Hepatic stellate cell (primary cell): ENCODE measurements around the gene LIMS2.
A peak's percentile ranks its signal among the peaks of the same experiment; 100 is the strongest.

ENCODE experiments used
- DNase-seq: peaks from one replicate; pipeline ENCODE4 v3.0.0; 2011; ENCODE audit warnings: low spot score

Gene LIMS2

GRCh38 chr2:127658641-127659407 lies 16.5 kb downstream of the LIMS2 start:
- no peak for DNase-seq

DNA sequence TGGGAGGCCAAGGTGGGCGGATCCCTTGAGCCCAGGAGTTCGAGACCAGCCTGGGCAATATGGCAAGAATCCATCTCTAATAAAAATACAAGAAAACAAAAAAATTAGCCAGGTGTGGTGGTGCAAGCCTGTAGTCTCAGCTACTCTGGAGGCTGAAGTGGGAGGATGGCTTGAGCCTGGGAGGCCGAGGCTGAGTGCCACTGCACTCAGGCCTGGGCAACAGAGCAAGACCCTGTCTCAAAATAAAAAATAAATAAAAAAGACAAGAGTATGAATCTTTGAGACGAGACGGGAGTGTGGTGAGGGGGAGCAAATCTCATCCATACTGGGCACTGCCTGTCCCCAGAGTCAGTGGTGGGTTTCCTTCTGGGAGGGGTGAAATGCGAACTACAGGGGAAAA lies 17.2 kb downstream of the LIMS2 start:
- no peak for DNase-seq

- no peak for DNase-seq
Observed at GRCh38 chr2:127657232-127657595, 18.1 kb downstream of the LIMS2 start.

GRCh38 chr2:127656569-127657231 lies 18.6 kb downstream of the LIMS2 start:
- DNase-seq, result no peak

GRCh38 chr2:127655209-127656073 lies 19.9 kb downstream of the LIMS2 start:
- DNase-seq, result no peak

GRCh38 chr2:127654838-127655175 lies 20.5 kb downstream of the LIMS2 start:
- DNase-seq, result no peak

DNA sequence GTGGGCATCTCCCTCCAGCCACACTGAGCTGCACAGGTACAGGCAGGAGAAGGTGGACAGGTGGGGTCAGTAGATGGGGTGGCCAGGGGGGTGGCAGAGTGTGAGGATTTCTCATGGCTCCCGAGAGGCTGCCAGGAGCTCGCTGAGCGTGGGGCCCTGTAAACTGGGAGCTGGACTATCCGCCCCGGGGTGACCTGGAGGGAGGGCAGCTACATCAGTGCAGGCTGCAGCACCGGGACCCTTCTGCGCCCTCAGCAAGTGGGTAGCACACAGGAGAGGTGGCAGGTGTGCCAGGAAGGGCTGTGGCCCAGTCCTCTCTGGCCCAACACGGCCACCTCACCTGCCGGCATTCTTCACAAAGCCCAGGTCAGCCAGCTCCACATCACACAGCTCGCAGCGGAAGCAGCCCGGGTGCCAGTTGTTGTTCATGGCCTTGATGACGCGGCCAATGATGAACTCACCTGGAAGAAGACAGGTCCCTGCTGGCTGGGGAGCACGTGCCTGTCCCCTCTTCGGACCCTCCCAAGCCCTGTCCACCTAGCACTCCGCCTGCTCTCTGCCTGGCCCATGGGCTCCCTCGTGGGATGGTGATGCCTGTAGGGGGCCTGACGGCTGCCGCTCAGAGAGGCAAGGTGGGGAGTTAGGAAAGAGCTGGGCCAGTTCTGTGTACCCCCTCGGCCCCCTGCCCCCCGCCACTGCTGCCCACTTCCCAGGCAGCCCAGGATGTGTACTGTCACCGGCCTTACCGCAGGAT lies 21.1 kb downstream of the LIMS2 start:
- DNase-seq, result no peak

- DNase-seq, result no peak
Observed at GRCh38 chr2:127653421-127654083, 21.8 kb downstream of the LIMS2 start.

DNA sequence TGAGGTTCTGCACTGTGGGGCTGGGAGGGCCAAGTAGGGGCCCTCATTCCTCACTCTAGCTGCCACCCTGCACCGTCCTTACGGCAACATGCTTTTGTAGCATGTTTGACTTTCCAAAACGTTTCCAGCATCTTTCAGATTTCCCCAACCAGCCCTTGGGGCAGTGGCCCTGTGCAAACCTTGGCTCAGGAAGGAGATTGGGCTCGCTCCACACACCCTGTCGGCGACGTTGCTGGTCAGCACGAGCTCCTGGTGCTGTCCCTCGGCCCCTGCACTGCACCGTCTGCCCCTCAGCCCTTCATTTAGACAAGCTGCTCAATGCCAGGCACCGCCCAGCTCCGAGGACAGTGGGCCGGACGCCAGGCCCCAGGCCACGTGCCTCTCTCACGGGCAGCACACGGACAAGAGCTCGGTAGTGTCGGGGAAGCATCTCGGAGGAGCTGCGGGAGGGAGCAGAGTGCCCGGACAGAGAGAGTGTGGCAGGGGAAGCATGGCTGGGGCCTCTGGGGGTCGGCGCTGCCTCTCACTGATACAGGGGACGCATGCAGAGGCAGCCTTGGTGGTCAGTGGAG lies 22.5 kb downstream of the LIMS2 start:
- no peak for DNase-seq

DNA sequence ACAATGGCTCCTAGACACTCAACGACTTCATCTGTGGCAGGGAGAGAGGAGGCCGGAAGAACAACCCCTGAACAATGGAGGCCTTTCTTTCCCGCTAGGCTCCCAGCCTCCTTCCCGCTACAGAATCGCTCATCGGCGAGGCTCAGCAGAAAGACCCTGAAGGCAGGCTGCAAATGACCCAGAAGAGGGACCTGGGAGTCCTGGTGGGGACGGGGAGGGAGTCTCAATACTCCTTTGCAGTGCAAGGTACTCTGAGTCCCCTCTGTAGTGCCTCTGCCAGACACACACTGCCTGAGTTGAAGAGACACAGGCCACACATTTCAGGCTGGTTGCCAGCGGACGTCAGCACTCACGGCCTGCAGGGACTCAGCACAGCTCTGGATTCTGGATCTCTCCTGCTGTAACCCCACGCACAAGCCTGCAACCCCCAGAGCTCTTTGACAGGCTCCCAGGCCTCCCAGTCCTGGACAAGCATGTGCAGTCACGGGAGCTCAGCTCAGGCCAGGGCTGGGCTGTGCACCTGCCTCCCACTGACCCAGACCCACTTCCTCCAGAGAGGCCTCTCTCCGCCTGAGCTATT lies 23.3 kb downstream of the LIMS2 start:
- DNase-seq, result no peak

- no peak for DNase-seq
Observed at GRCh38 chr2:127651381-127651809, 23.9 kb downstream of the LIMS2 start.

GRCh38 chr2:127650785-127651380 lies 24.4 kb downstream of the LIMS2 start:
- no peak for DNase-seq

- DNase-seq, result no peak
Observed at GRCh38 chr2:127650041-127650784, 25.1 kb downstream of the LIMS2 start.

GRCh38 chr2:127649684-127650040 lies 25.7 kb downstream of the LIMS2 start:
- DNase-seq, result peak; percentile 85

DNA sequence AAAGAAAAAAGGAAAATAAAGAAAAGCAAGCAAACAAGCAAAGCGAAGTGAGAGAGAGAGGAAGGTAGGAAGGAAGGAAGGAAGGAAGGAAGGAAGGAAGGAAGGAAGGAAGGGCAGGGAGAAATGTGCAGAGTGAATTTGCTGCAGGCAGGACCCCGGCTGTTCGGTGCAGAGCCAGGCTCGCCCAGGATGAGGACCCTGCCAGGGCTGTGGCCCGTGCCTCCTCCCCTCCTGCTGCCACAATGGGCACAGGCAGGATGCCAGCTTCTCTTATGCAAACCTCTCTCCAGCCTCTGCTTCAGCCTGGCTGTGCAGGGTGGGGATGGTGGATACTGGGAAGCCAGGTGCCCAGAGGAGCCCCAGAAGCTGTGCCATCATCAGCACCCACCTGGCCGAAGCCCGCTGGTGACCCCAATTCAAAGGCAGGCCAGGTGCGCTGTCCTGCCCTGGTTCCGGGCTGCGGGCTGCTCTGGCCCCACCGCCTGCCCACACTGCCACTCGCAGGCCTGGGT lies 26.2 kb downstream of the LIMS2 start:
- DNase-seq, result no peak

GRCh38 chr2:127648321-127648720 lies 27.0 kb downstream of the LIMS2 start:
- DNase-seq, result no peak

DNA sequence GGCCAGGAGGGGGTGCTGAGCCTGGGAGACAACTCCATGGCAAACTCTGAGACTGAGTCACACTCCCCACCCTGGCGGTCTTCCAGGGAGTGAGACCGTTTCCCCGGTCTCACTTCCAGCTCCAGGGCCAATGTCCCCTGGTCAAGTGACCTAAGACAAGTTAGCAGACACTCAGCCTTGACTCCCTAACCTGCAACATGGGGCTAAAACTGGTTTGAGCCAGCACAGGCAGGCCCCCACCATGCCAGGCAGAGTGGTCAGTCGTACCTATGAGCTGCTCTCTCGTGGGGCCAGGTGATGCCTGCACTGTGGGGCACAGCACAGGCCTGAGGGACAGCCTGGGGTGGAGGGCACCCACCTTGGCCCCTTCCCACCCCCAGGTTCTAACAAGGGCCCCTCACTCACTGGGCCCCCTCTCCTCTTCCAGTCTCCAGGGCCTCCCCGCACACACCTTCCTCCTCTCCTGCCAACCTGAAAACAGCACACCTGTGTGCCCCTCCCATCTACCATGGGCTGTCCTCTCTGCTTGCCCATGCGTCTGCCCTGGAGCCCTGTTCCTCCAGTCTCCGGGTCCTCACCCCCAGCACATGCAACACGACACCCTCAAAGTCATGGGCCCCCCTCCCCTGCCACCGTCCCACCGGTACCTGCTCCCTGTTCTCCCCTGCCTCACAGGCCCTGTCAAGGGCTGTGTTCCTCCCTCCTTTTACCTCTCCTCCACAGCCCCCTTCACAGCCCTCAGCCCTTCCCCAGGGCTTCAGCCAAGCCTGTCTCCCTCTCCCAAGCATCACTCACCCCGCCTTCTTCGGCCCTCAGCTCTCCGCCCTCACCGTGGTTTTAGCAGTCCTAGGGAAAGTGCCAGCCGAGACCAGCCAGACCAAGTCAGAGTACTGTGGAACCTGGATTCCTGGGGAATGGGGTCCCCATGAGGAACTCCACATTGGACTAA lies 27.8 kb downstream of the LIMS2 start:
- DNase-seq, result peak; percentile 72

DNA sequence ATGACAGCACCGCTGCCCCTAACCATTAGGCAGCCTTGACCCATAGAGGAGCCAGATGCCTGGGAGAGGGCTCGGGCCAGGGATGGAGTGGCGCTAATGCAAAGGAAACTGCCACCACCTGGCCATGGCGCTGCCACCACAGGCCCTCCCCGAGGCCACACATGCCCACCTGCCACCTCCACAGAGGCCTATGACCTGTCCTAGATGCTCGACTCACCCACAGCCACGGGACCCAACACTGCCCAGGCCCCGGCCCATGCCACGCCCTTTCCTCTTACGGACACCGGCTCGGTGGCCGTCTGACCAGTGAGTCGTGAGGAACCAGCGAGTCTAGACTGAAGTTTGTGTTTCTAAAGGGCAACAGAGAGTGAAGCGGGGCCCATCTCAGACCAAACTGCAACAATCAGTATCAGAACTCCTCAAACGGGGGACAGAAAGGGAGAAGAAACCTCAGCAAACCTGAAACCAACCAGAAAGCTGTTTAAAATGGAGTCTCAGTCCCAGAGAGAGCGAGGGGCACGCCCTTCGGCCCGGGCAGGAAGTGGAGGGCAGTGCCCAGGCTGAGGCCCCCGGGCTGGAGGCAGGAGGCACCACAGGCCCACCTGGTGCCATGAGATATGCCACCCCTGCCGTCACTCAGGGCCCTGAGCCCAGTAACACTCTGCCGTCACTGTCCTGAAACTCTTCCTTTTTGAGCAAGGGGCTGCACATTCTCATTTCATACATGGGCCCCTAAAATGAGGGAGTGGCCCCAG lies 28.7 kb downstream of the LIMS2 start:
- DNase-seq, result no peak
